ENCODE results near the gene TBC1D10B.

DNA sequence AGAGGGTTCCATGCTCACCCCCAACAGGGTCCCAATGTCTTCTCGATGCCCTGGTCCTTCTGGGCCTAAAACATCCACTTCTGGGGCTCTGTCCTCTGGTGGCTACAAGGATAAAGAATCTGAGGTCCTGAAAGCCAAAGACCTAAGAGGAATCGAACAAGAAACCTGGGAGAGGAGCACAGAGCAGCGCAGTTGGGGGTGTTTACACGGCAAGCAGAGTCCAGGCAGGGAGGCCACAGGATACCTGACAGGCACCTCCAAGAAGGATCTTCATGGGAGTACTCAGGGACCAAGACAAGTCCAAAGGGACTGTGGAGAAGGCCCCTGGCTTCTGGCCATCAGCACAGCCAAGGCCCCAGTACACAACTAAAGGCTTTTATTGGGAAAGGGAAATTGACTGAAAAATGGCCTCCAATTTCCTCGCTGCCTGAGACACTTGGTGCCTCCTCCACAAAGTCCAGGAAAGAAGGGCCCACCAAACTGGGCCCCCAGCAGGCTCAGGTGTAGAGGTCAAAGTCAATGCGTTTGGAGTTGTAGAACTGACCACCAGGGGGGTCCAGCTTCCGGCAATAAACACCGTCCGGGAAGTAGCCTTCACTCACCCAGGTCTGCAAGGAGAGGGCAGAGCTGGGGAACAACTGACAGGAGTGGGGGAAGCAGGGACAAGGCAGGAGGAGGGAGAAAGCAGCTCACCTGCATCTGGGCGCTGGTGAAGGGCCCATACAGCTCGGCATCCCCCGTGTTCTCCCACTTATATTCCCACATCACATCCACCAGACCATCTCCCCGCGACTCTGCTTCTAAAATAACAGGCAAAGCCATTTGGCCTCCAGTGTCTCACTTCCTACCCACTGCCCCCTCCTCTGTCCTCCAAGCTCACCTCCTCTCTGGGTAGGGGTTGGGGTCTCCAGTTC is 17.5 kb downstream of the TBC1D10B start:
- TF ChIP-seq, protein P1, sequence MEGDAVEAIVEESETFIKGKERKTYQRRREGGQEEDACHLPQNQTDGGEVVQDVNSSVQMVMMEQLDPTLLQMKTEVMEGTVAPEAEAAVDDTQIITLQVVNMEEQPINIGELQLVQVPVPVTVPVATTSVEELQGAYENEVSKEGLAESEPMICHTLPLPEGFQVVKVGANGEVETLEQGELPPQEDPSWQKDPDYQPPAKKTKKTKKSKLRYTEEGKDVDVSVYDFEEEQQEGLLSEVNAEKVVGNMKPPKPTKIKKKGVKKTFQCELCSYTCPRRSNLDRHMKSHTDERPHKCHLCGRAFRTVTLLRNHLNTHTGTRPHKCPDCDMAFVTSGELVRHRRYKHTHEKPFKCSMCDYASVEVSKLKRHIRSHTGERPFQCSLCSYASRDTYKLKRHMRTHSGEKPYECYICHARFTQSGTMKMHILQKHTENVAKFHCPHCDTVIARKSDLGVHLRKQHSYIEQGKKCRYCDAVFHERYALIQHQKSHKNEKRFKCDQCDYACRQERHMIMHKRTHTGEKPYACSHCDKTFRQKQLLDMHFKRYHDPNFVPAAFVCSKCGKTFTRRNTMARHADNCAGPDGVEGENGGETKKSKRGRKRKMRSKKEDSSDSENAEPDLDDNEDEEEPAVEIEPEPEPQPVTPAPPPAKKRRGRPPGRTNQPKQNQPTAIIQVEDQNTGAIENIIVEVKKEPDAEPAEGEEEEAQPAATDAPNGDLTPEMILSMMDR (IDR thresholded peaks at IDR 0.05; ENCODE audit: poor library complexity), result no peak
- no peak for TF ChIP-seq EZH2phosphoT487 (IDR thresholded peaks at IDR 0.05; ENCODE audit: low read depth, severe bottlenecking, unreplicated experiment)

Measured in hepatocyte (in vitro differentiated cells).